H1 (cell line): ENCODE measurements around the gene PHACTR1. TPM values are rescaled to one million over a fixed set of nuclear protein-coding genes. Genes with fewer than 3 reads are reported as not detected.
"Not testable (repeated sequence)": the region's sequence is repeated elsewhere in the genome, so short reads cannot be mapped to it uniquely, and the experiment has no call there.

Experiments
- CTCF ChIA-PET: fragments of 300-600 bp; sonication (Branson Sonifier 250); formaldehyde crosslinking; loops from one replicate; lab custom pipeline; 2021; ENCODE audit not compliant: partially characterized antibody; lab: Charles Lee
- POLR2A ChIA-PET: fragments of 300-600 bp; sonication (Branson Sonifier 250); formaldehyde crosslinking; loops from one replicate; lab custom pipeline; 2021; ENCODE audit warnings: inconsistent platforms; ENCODE audit not compliant: partially characterized antibody; lab: Charles Lee
- DNase-seq, 2 experiments: peaks; one replicate each; pipeline versions ENCODE4 v3.0.0 to v3.0.0-alpha.2; 2010 to 2022; ENCODE audit warnings: low spot score in 2 of 2, low read depth in 1 of 2, mixed read lengths in 1 of 2
- FAIRE-seq: peaks from 2 replicates; lab custom pipeline; 2011; peaks lifted over from hg19 to GRCh38; lab: Jason Lieb, UNC
- H2AFZ ChIP-seq: 2 replicates; pipeline ENCODE4 v1.8.1; 2012; ENCODE audit warnings: low read length, inconsistent platforms
- H2AK5ac ChIP-seq: 2 replicates; pipeline ENCODE4 v1.6.1; 2013; ENCODE audit warnings: low read depth, low read length
- H2BK120ac ChIP-seq: replicated peaks from 2 replicates; pipeline ENCODE3; 2013; ENCODE audit warnings: low read depth, low read length, inconsistent platforms
- H2BK12ac ChIP-seq: 2 replicates; pipeline ENCODE4 v1.6.1; 2013; ENCODE audit warnings: low read depth, low read length
- H2BK15ac ChIP-seq: 2 replicates; pipeline ENCODE4 v1.6.1; 2013; ENCODE audit warnings: low read length
- H2BK20ac ChIP-seq: 2 replicates; pipeline ENCODE4 v1.6.1; 2013; ENCODE audit warnings: low read length
- H2BK5ac ChIP-seq: 2 replicates; pipeline ENCODE4 v1.6.1; 2013; ENCODE audit warnings: low read depth, low read length
- H3K14ac ChIP-seq: 2 replicates; pipeline ENCODE4 v1.6.1; 2013; ENCODE audit warnings: inconsistent platforms; ENCODE audit not compliant: insufficient read length
- H3K18ac ChIP-seq: 2 replicates; pipeline ENCODE4 v1.6.1; 2013; ENCODE audit warnings: low read length; ENCODE audit errors: extremely low read depth
- H3K23ac ChIP-seq: 2 replicates; pipeline ENCODE4 v1.6.1; 2013; ENCODE audit warnings: inconsistent platforms; ENCODE audit not compliant: insufficient read length
- H3K23me2 ChIP-seq: 2 replicates; pipeline ENCODE4 v1.6.1; 2013; ENCODE audit warnings: low read depth, low read length
- H3K27ac ChIP-seq: 2 replicates; pipeline ENCODE4 v1.6.1; 2011; ENCODE audit warnings: low read depth, low read length, inconsistent platforms
- H3K27me3 ChIP-seq, 4 experiments: replicated peaks in 1 of 4; 1 replicate in 1 of 4; 2 replicates in 3 of 4; pipeline versions ENCODE4 v1.6.1 to v1.8.1; 2011 to 2013; ENCODE audit warnings: low read length in 3 of 4, mild to moderate bottlenecking in 3 of 4, inconsistent platforms in 2 of 4, mixed read lengths in 2 of 4, moderate library complexity in 1 of 4; ENCODE audit not compliant: control insufficient read depth in 3 of 4, insufficient read depth in 3 of 4; ENCODE audit errors: extremely low read depth in 1 of 4
- H3K36me3 ChIP-seq, 4 experiments: 2 replicates each; pipeline versions ENCODE4 v1.6.1 to v1.8.1; 2011 to 2013; ENCODE audit warnings: mild to moderate bottlenecking in 4 of 4, low read length in 3 of 4, moderate library complexity in 2 of 4, control low read depth in 1 of 4, inconsistent platforms in 1 of 4; ENCODE audit not compliant: insufficient read depth in 4 of 4, control insufficient read depth in 2 of 4
- H3K4ac ChIP-seq: replicated peaks from 2 replicates; pipeline ENCODE3; 2013; ENCODE audit warnings: low read length, low read depth, mixed read lengths, inconsistent platforms; ENCODE audit not compliant: insufficient read length
- H3K4me1 ChIP-seq, 4 experiments: replicated peaks in 1 of 4; 1 replicate in 1 of 4; 2 replicates in 3 of 4; pipeline versions ENCODE4 v1.6.1 to v1.8.1; 2011 to 2013; ENCODE audit warnings: low read length in 3 of 4, inconsistent platforms in 2 of 4, mixed read lengths in 1 of 4; ENCODE audit not compliant: insufficient read depth in 4 of 4, control insufficient read depth in 3 of 4
- H3K4me2 ChIP-seq, 2 experiments: 2 replicates each; pipeline versions ENCODE4 v1.6.1 to v1.8.1; 2011 to 2013; ENCODE audit warnings: low read depth in 2 of 2, low read length in 2 of 2, control low read depth in 1 of 2, inconsistent platforms in 1 of 2, mild to moderate bottlenecking in 1 of 2; ENCODE audit not compliant: insufficient read depth in 1 of 2
- H3K4me3 ChIP-seq, 4 experiments: fragments of 200-600, 300-600 bp in 1 of 4; sonication (generic), shearing (Covaris generic), sonication (Bioruptor Twin) in 1 of 4; 2 replicates each; pipeline versions ENCODE4 v1.5.1 to v1.8.1; 2011 to 2016; ENCODE audit warnings: low read length in 4 of 4, low read depth in 3 of 4, control low read depth in 2 of 4, inconsistent platforms in 2 of 4, mild to moderate bottlenecking in 2 of 4, mixed read lengths in 1 of 4, moderate library complexity in 1 of 4; ENCODE audit not compliant: insufficient read depth in 2 of 4; ENCODE audit errors: extremely low read depth in 1 of 4
- H3K56ac ChIP-seq: replicated peaks from 2 replicates; pipeline ENCODE3; 2013; ENCODE audit warnings: low read depth, mild to moderate bottlenecking, mixed read lengths, low read length, inconsistent platforms; ENCODE audit not compliant: insufficient read length
- H3K79me1 ChIP-seq: 2 replicates; pipeline ENCODE4 v1.6.1; 2013; ENCODE audit warnings: low read depth, low read length, control low read depth
- H3K79me2 ChIP-seq, 2 experiments: 2 replicates each; pipeline versions ENCODE4 v1.6.1 to v1.8.1; 2012 to 2013; ENCODE audit warnings: low read length in 2 of 2, mild to moderate bottlenecking in 2 of 2, inconsistent platforms in 1 of 2; ENCODE audit not compliant: insufficient read depth in 2 of 2, control insufficient read depth in 1 of 2
- H3K9ac ChIP-seq, 4 experiments: replicated peaks in 1 of 4; 1 replicate in 1 of 4; 2 replicates in 3 of 4; pipeline versions ENCODE4 v1.6.1 to v1.8.1; 2011 to 2013; ENCODE audit warnings: low read depth in 3 of 4, low read length in 3 of 4, control low read depth in 2 of 4, mild to moderate bottlenecking in 2 of 4, moderate library complexity in 2 of 4, inconsistent platforms in 1 of 4; ENCODE audit errors: extremely low read depth in 1 of 4
- H3K9me3 ChIP-seq, 2 experiments: 2 replicates each; pipeline versions ENCODE4 v1.6.1 to v1.8.1; 2012 to 2013; ENCODE audit warnings: mild to moderate bottlenecking in 2 of 2, moderate library complexity in 2 of 2, control low read depth in 1 of 2, inconsistent platforms in 1 of 2, low read depth in 1 of 2, low read length in 1 of 2, mixed read lengths in 1 of 2; ENCODE audit not compliant: insufficient read depth in 2 of 2
- H4K20me1 ChIP-seq, 2 experiments: replicated peaks in 1 of 2; 2 replicates each; pipeline versions ENCODE3 to v1.8.1; 2011 to 2013; ENCODE audit warnings: inconsistent platforms in 2 of 2, low read length in 2 of 2, mild to moderate bottlenecking in 1 of 2; ENCODE audit not compliant: insufficient read depth in 2 of 2, control insufficient read depth in 1 of 2
- H4K5ac ChIP-seq: 2 replicates; pipeline ENCODE4 v1.6.1; 2013; ENCODE audit warnings: low read length, low read depth, mixed read lengths, inconsistent platforms; ENCODE audit not compliant: insufficient read length
- H4K8ac ChIP-seq: 2 replicates; pipeline ENCODE4 v1.8.0; 2013; ENCODE audit warnings: mild to moderate bottlenecking, moderate library complexity, low read length, inconsistent platforms; ENCODE audit not compliant: insufficient read depth; ENCODE audit errors: extremely low read depth
- H4K91ac ChIP-seq: replicated peaks from 2 replicates; pipeline ENCODE3; 2013; ENCODE audit warnings: low read length, mixed read lengths, inconsistent platforms; ENCODE audit not compliant: insufficient read length
- WGBS, 2 experiments: shearing (Covaris generic) in 1 of 2; methylation state at CpG; one replicate each; pipeline versions ENCODE4 v1.1.6 to v1.1.7; 2013 to 2015; ENCODE audit warnings: low lambda C conversion rate in 2 of 2, mixed read lengths in 2 of 2, inconsistent platforms in 1 of 2, low coverage in 1 of 2, missing lambda C conversion rate in 1 of 2; ENCODE audit not compliant: insufficient replicate concordance in 2 of 2, insufficient coverage in 1 of 2, insufficient read length in 1 of 2; ENCODE audit errors: extremely low coverage in 1 of 2, missing lambda C conversion rate in 1 of 2; 5-methylcytosine and 5-hydroxymethylcytosine counted together
- polyA plus RNA-seq, 7 experiments: library from polyadenylated mRNA; depleted of rRNA in 3 of 7; stranded (reverse) in 5 of 7; unstranded in 2 of 7; fragments of >200 nt in 5 of 7; fragments of 200-250 nt in 2 of 7; gene quantifications; 1 replicate in 5 of 7; 2 replicates in 1 of 7; 4 replicates in 1 of 7; pipeline versions ENCODE4 v1.2.1 to v1.2.3, GENCODE V29; 2011 to 2013; ENCODE audit warnings: missing spikeins in 2 of 7, mixed read lengths in 2 of 7
- total RNA-seq: library from RNA; stranded (reverse); fragmentation: NEBNext Ultra II Directional; extraction: Animal tissue kit (Norgen Biotek cat#: 25700); gene quantifications from 2 replicates; pipeline ENCODE4 v1.2.1, GENCODE V29; 2021

The PHACTR1 gene
- total and polyA plus RNA-seq, 2 of the 8 experiments (the other 6 are each of a cell fraction or from before 2014, with no cell fraction given) = 3.9 to 17.1 TPM

DNA sequence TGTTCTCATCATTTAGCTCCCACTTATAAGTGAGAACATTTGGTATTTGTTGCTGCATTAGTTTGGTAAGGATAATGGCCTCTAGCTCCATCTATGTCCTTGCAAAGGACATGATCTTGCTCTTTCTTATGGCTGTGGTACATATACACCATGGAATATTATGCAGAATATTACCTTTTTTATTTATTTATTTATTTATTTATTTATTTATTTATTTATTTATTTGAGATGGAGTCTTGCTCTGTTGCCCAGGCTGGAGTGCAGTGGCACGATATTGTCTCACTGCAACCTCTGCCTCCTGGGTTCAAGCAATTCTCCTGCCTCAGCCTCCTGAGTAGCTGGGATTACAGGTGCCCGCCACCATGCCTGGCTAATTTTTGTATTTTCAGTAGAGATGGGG lies 14.2 kb downstream of the PHACTR1 start:
- H3K4me3 ChIP-seq, H3K9ac ChIP-seq, H2AFZ ChIP-seq, H3K9me3 ChIP-seq, H2BK20ac ChIP-seq, H3K27me3 ChIP-seq, H2BK120ac ChIP-seq, H2BK12ac ChIP-seq, H4K8ac ChIP-seq, H3K36me3 ChIP-seq, POLR2A ChIA-PET, H3K56ac ChIP-seq, DNase-seq, H3K79me1 ChIP-seq, H3K23me2 ChIP-seq, H3K23ac ChIP-seq, H3K18ac ChIP-seq, H3K79me2 ChIP-seq, H2BK5ac ChIP-seq, H4K20me1 ChIP-seq, H3K14ac ChIP-seq, H3K4me1 ChIP-seq, H4K91ac ChIP-seq, H3K27ac ChIP-seq, H2AK5ac ChIP-seq, FAIRE-seq, H3K4me2 ChIP-seq, H2BK15ac ChIP-seq, H4K5ac ChIP-seq, H3K4ac ChIP-seq: not testable (repeated sequence)
- WGBS, 2 experiments = 94% methylated on average over 2 of the region's 2 CpGs; no CpG with 5 or more reads in 1 of the 2 experiments
- CTCF ChIA-PET = interaction anchor here (1.9 kb wide), 1 partner anchor 11 kb away, joined by 4 read pairs; no protein-coding TSS in a partner anchor
